Ishikawa (cell line): ENCODE measurements around the gene KCNIP4.

ENCODE experiments used
- CEBPB ChIP-seq: IDR thresholded peaks from 2 replicates; pipeline ENCODE4 v1.6.1; 2012
- CREB1 ChIP-seq: IDR thresholded peaks from 2 replicates; pipeline ENCODE4 v1.6.1; 2012; ENCODE audit warnings: low read depth
- EGR1 ChIP-seq: IDR thresholded peaks from 2 replicates; pipeline ENCODE4 v1.6.1; 2012
- EP300 ChIP-seq: IDR thresholded peaks from 2 replicates; pipeline ENCODE4 v1.6.1; 2012; ENCODE audit warnings: borderline replicate concordance
- FOXM1 ChIP-seq: IDR thresholded peaks from 2 replicates; pipeline ENCODE4 v1.6.1; 2012; ENCODE audit warnings: low read depth, borderline replicate concordance
- NFIC ChIP-seq: IDR thresholded peaks from 2 replicates; pipeline ENCODE4 v1.6.1; 2012
- TAF1 ChIP-seq: IDR thresholded peaks from 2 replicates; pipeline ENCODE4 v1.6.1; 2012; ENCODE audit warnings: low read depth, mild to moderate bottlenecking
- TCF12 ChIP-seq: IDR thresholded peaks from 2 replicates; pipeline ENCODE4 v1.6.1; 2012; ENCODE audit warnings: low read depth
- TEAD4 ChIP-seq: IDR thresholded peaks from 2 replicates; pipeline ENCODE4 v1.6.1; 2012
- USF1 ChIP-seq: IDR thresholded peaks from 2 replicates; pipeline ENCODE4 v1.6.1; 2012
- TF ChIP-seq, protein P1 (sequence below): IDR thresholded peaks from 2 replicates; pipeline ENCODE4 v1.6.1; 2012; ENCODE audit warnings: low read depth, mild to moderate bottlenecking
- TF ChIP-seq, protein P2 (sequence below): IDR thresholded peaks from 2 replicates; pipeline ENCODE4 v1.6.1; 2012

DNA sequence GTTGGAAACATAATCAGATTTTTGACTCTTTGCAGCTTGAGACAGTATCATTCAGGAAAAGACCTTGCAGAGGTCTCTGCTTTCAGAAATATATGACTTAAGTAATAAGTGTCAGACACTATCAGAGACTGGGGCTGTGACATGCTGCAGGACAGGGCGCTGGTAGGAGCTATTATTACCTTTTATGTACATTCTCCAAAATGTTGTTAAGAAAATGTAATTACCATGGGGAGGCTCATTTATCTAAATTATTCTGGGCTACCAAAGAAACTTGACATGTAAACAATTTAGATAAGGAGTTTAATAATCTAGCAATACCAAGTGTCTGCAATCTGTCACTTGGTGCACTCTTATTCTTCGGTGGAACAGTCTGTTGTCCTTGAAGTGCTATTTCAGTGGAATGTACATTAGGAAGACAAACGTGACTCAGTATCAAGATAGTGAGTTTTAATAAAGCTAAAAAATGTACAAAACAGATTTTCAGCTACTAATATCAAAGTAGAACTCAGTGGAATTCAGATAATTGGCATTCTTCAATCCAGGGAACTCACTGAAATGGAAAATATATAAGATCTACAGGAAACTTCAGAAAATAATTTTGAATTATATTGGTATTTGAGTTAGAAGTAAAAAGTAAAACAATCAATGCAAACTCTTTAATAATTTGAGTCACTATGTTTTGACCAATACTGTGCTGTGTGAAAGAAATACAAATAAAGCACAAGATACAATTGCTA, 214.5 kb downstream of the KCNIP4 start:
- TF ChIP-seq CEBPB (no peak), EGR1 (no peak), EP300 (no peak), TAF1 (no peak), TCF12 (no peak), NFIC (no peak), USF1 (no peak), TEAD4 (no peak), CREB1 (no peak), FOXM1 (no peak)
- TF ChIP-seq, protein P1, sequence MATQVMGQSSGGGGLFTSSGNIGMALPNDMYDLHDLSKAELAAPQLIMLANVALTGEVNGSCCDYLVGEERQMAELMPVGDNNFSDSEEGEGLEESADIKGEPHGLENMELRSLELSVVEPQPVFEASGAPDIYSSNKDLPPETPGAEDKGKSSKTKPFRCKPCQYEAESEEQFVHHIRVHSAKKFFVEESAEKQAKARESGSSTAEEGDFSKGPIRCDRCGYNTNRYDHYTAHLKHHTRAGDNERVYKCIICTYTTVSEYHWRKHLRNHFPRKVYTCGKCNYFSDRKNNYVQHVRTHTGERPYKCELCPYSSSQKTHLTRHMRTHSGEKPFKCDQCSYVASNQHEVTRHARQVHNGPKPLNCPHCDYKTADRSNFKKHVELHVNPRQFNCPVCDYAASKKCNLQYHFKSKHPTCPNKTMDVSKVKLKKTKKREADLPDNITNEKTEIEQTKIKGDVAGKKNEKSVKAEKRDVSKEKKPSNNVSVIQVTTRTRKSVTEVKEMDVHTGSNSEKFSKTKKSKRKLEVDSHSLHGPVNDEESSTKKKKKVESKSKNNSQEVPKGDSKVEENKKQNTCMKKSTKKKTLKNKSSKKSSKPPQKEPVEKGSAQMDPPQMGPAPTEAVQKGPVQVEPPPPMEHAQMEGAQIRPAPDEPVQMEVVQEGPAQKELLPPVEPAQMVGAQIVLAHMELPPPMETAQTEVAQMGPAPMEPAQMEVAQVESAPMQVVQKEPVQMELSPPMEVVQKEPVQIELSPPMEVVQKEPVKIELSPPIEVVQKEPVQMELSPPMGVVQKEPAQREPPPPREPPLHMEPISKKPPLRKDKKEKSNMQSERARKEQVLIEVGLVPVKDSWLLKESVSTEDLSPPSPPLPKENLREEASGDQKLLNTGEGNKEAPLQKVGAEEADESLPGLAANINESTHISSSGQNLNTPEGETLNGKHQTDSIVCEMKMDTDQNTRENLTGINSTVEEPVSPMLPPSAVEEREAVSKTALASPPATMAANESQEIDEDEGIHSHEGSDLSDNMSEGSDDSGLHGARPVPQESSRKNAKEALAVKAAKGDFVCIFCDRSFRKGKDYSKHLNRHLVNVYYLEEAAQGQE: no peak
- TF ChIP-seq, protein P2, sequence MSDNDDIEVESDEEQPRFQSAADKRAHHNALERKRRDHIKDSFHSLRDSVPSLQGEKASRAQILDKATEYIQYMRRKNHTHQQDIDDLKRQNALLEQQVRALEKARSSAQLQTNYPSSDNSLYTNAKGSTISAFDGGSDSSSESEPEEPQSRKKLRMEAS: no peak
